Thyroid gland (tissue), 4 donors: ENCODE measurements around the gene MAX.

Experiments
- CTCF ChIP-seq, 6 experiments: fragments of 200-600 bp in 3 of 6; fragments of 450-650 bp in 3 of 6; sonication (generic) in 3 of 6; IDR thresholded peaks; one replicate each; pipeline ENCODE4 v1.5.1; 2016 to 2019; ENCODE audit warnings: antibody characterized with exemption in 6 of 6, mild to moderate bottlenecking in 2 of 6, inconsistent platforms in 1 of 6, moderate library complexity in 1 of 6
- POLR2A ChIP-seq, 2 donors: fragments of 450-650 bp; IDR thresholded peaks; one replicate each; pipeline ENCODE4 v1.6.1; 2017; ENCODE audit warnings: antibody characterized with exemption in 2 of 2, mild to moderate bottlenecking in 2 of 2, moderate library complexity in 1 of 2

GRCh38 chr14:65110525-65110924, 8.2 kb upstream of the MAX start:
- no peak for TF ChIP-seq CTCF (IDR thresholded peaks at IDR 0.05)
- TF ChIP-seq POLR2A (IDR thresholded peaks at IDR 0.05): no peak
